SK-N-SH (cell line): ENCODE measurements around the gene BDKRB2. TPM values are rescaled to one million over a fixed set of nuclear protein-coding genes. Genes with fewer than 3 reads are reported as not detected.

Experiments used
- CTCF ChIA-PET: fragments of 300-600, 350-600 bp; formaldehyde crosslinking; extraction: SDS; loops from one replicate; lab custom pipeline; 2021; lab: Yijun Ruan, JAX
- POLR2A ChIA-PET: fragments of 350-600 bp; sonication (Branson Sonifier 250); formaldehyde crosslinking; extraction: SDS; loops from one replicate; lab custom pipeline; 2020; ENCODE audit warnings: antibody characterized with exemption, inconsistent platforms; lab: Yijun Ruan, JAX
- DNase-seq: peaks from one replicate; pipeline ENCODE4 v3.0.0; 2012
- H2AFZ ChIP-seq: fragments of 200-600 bp; sonication (generic); 2 replicates; pipeline ENCODE4 v1.8.1; 2016; ENCODE audit warnings: antibody characterized with exemption, mild to moderate bottlenecking, low read depth
- H3F3A ChIP-seq: fragments of 200-600 bp; sonication (generic); replicated peaks from 2 replicates; pipeline ENCODE3; 2016; ENCODE audit warnings: antibody characterized with exemption, mild to moderate bottlenecking; ENCODE audit not compliant: insufficient read depth
- H3K27ac ChIP-seq, 2 experiments: fragments of 200-500 bp in 1 of 2; fragments of 200-600 bp in 1 of 2; sonication (Bioruptor generic) in 1 of 2; sonication (generic), shearing (Covaris generic) in 1 of 2; 2 replicates each; pipeline versions ENCODE4 v1.5.1 to v1.6.1; 2014 to 2016; ENCODE audit warnings: low read depth in 2 of 2, inconsistent platforms in 1 of 2, low read length in 1 of 2, mild to moderate bottlenecking in 1 of 2, mixed read lengths in 1 of 2
- H3K27me3 ChIP-seq: fragments of 200-600 bp; sonication (generic), shearing (Covaris generic); 2 replicates; pipeline ENCODE4 v1.6.1; 2016; ENCODE audit warnings: mixed run types; ENCODE audit not compliant: insufficient read depth
- H3K36me3 ChIP-seq, 2 experiments: fragments of 200-500 bp in 1 of 2; fragments of 200-600 bp in 1 of 2; sonication (Bioruptor generic) in 1 of 2; sonication (generic) in 1 of 2; replicated peaks in 1 of 2; 2 replicates each; pipeline versions ENCODE3 to v1.5.1; 2014 to 2016; ENCODE audit warnings: low read length in 1 of 2, mild to moderate bottlenecking in 1 of 2; ENCODE audit not compliant: insufficient read depth in 2 of 2, control insufficient read depth in 1 of 2
- H3K4me1 ChIP-seq, 2 experiments: fragments of 200-500 bp in 1 of 2; fragments of 200-600 bp in 1 of 2; sonication (Bioruptor generic) in 1 of 2; sonication (generic), shearing (Covaris generic) in 1 of 2; 2 replicates each; pipeline versions ENCODE4 v1.5.1 to v1.6.1; 2014 to 2016; ENCODE audit warnings: low read depth in 1 of 2, low read length in 1 of 2, mixed run types in 1 of 2; ENCODE audit not compliant: insufficient read depth in 2 of 2, control insufficient read depth in 1 of 2
- H3K4me2 ChIP-seq: fragments of 200-600 bp; sonication (generic), shearing (Covaris generic); 2 replicates; pipeline ENCODE4 v1.6.1; 2017; ENCODE audit warnings: mixed run types
- H3K4me3 ChIP-seq, 2 experiments: fragments of 200-500 bp in 1 of 2; fragments of 200-600 bp in 1 of 2; sonication (Bioruptor generic) in 1 of 2; sonication (generic), shearing (Covaris generic) in 1 of 2; 2 replicates each; pipeline versions ENCODE4 v1.5.1 to v1.8.1; 2014 to 2016; ENCODE audit warnings: low read depth in 2 of 2, inconsistent platforms in 1 of 2, low read length in 1 of 2, mild to moderate bottlenecking in 1 of 2, mixed read lengths in 1 of 2, moderate library complexity in 1 of 2
- H3K79me2 ChIP-seq: fragments of 200-600 bp; sonication (generic); 2 replicates; pipeline ENCODE4 v1.8.1; 2017; ENCODE audit warnings: mild to moderate bottlenecking; ENCODE audit not compliant: insufficient read depth
- H3K9ac ChIP-seq: fragments of 200-600 bp; sonication (generic); 2 replicates; pipeline ENCODE4 v1.6.1; 2017; ENCODE audit warnings: mixed run types
- H3K9me2 ChIP-seq: fragments of 200-600 bp; sonication (generic); 2 replicates; pipeline ENCODE4 v1.6.1; 2017; ENCODE audit warnings: mixed run types
- H3K9me3 ChIP-seq: fragments of 200-600 bp; sonication (generic); 2 replicates; pipeline ENCODE4 v1.6.1; 2017; ENCODE audit warnings: mixed run types, mild to moderate bottlenecking, moderate library complexity
- H4K20me1 ChIP-seq: fragments of 200-600 bp; sonication (generic); 2 replicates; pipeline ENCODE4 v1.6.1; 2017; ENCODE audit warnings: mild to moderate bottlenecking, mixed run types; ENCODE audit not compliant: insufficient read depth
- ELF1 ChIP-seq: IDR thresholded peaks from 2 replicates; pipeline ENCODE4 v1.4.0; 2012
- EP300 ChIP-seq, 2 experiments: IDR thresholded peaks; 2 replicates each; pipeline versions ENCODE4 v1.4.0 to v1.6.1; 2012; ENCODE audit warnings: borderline replicate concordance in 1 of 2, low read depth in 1 of 2, low read length in 1 of 2
- FOXJ3 ChIP-seq: sonication (generic); formaldehyde crosslinking; IDR thresholded peaks from 2 replicates; pipeline ENCODE4 v1.5.1; 2020; ENCODE audit warnings: mild to moderate bottlenecking, missing genetic modification reagents
- FOXM1 ChIP-seq: IDR thresholded peaks from 2 replicates; pipeline ENCODE4 v1.4.0; 2012; ENCODE audit warnings: low read depth, mild to moderate bottlenecking
- GABPA ChIP-seq: IDR thresholded peaks from 2 replicates; pipeline ENCODE4 v1.4.0; 2012; ENCODE audit warnings: low read depth, mild to moderate bottlenecking
- GATA2 ChIP-seq: sonication (generic); formaldehyde crosslinking; IDR thresholded peaks from 2 replicates; pipeline ENCODE4 v1.5.0; 2020; ENCODE audit warnings: mild to moderate bottlenecking, missing genetic modification reagents
- JUND ChIP-seq: IDR thresholded peaks from 2 replicates; pipeline ENCODE4 v1.4.0; 2012
- MEF2A ChIP-seq: IDR thresholded peaks from 2 replicates; pipeline ENCODE4 v1.4.0; 2012; ENCODE audit warnings: low read depth, borderline replicate concordance
- NFIC ChIP-seq: IDR thresholded peaks from 2 replicates; pipeline ENCODE4 v1.4.0; 2012; ENCODE audit warnings: borderline replicate concordance
- NRF1 ChIP-seq: IDR thresholded peaks from 2 replicates; pipeline ENCODE4 v1.6.1; 2012; ENCODE audit warnings: low read depth, mild to moderate bottlenecking, low read length
- POLR2AphosphoS5 ChIP-seq: IDR thresholded peaks from 2 replicates; pipeline ENCODE4 v1.6.1; 2012; ENCODE audit warnings: low read depth, low read length
- RFX5 ChIP-seq: IDR thresholded peaks from 2 replicates; pipeline ENCODE4 v1.6.1; 2012; ENCODE audit warnings: mild to moderate bottlenecking, improper control_type of control experiment, low read length
- RXRA ChIP-seq: IDR thresholded peaks from 2 replicates; pipeline ENCODE4 v1.4.0; 2012; ENCODE audit warnings: low read depth, mild to moderate bottlenecking, borderline replicate concordance
- SIN3A ChIP-seq: IDR thresholded peaks from 2 replicates; pipeline ENCODE4 v1.6.1; 2012; ENCODE audit warnings: low read depth, mild to moderate bottlenecking, low read length, moderate library complexity, borderline replicate concordance
- YY1 ChIP-seq: IDR thresholded peaks from 2 replicates; pipeline ENCODE4 v1.4.0; 2012; ENCODE audit warnings: low read depth, mild to moderate bottlenecking
- WGBS: methylation state at CpG from one replicate; pipeline ENCODE4 v1.1.6; 2017; ENCODE audit warnings: low lambda C conversion rate; 5-methylcytosine and 5-hydroxymethylcytosine counted together
- polyA plus RNA-seq, 3 experiments: library from polyadenylated mRNA; depleted of rRNA; stranded (reverse); fragments of >200 nt; gene quantifications; 2 replicates each; pipeline ENCODE4 v1.2.3, GENCODE V29; 2012
- TF ChIP-seq, protein P1 (sequence below): IDR thresholded peaks from 2 replicates; pipeline ENCODE4 v1.6.1; 2012; ENCODE audit warnings: mild to moderate bottlenecking, low read depth, low read length, moderate library complexity
- TF ChIP-seq, protein P2 (sequence below): IDR thresholded peaks from 2 replicates; pipeline ENCODE4 v1.4.0; 2012; ENCODE audit warnings: low read depth, borderline replicate concordance
- TF ChIP-seq, protein P3 (sequence below): IDR thresholded peaks from 2 replicates; pipeline ENCODE4 v1.4.0; 2012; ENCODE audit warnings: low read depth

The BDKRB2 gene
- polyA plus RNA-seq, 1 of the 3 experiments (the other 2 are of a cell fraction): 4.8 TPM

DNA sequence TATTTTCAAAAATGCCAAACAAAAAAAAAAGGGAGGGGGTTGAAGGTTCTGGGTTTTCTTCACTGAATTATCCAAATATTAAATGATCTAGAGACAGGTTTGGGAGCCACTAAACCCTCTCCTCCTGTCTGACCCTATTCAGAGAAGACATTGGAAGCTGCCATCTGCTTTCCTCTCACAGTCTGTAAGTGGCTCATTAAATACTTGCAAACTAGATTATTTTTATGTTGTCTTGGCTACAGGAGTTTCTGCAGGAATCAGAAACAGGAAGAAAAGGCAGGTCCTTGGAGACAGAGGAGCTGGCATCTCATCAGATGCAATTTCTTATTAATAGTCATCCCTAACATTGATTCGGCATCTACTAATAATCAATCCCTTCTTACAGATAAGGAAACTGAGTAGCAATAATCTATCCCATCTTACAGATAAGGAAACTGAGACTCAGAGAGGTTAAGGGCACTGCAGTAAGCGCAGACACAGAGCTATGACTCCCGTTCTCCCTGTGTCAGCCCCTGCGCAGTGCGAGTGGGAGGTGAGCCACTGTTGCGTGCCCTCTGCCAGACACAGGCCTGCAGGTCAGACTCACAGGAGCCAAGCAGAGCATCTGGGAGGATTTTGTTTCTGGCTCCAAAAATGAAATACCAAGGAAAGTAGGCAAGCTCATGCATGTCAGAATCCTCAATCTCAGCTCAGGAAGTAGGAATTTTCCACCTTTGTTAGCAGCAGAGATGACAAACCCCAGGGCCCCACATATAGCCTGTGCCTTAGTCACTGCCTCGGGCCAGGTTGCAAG lies 11.0 kb downstream of the BDKRB2 start:
- WGBS: 93% methylated on average over 5 of the region's 7 CpGs
- POLR2A ChIA-PET: interaction anchor here (0.9 to 1.2 kb wide), 3 partner anchors 10 to 59 kb away, joined by 3 read pairs; no protein-coding TSS in a partner anchor

DNA sequence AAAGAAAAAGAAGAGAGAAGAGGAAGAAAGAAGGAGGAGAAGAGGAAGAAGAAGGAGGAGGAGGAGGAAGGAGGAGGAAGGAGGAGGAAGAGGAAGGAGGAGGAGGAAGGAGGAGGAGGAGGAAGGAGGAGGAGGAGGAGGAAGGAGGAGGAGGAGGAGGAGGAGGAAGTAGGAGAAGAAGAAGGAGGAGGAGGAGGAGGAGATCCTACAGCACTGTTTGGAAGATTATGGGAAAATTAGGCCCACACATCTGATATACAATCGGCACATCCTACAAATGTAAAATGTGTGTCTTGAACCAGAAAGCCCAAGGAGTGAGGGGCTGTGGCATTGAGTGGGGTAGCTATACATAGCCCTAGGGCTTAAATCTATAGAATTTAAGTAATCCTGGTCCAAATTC lies 12.0 kb downstream of the BDKRB2 start:
- Histone ChIP-seq H3K36me3 (peaks cover 0 to 5% of the 10 kb centered on the region in 2 experiments), H4K20me1 (no peaks in the 10 kb centered on the region), H3K27me3 (no peaks in the 10 kb centered on the region), H3K9me3 (peaks cover 9% of the 10 kb centered on the region), H3K9ac (no peak overlapping the region), H2AFZ (no peak overlapping the region), H3F3A (no peaks in the 10 kb centered on the region), H3K4me1 (peaks cover 0 to 20% of the 10 kb centered on the region in 2 experiments; a peak in 1 of 4 replicates), H3K27ac (no peak overlapping the region; a peak in 1 of 4 replicates), H3K4me2 (no peak overlapping the region), H3K79me2 (0 out of 2 replicates have a peak, but pooled peaks cover 2% of the 10 kb centered on the region), H3K4me3 (no peak overlapping the region), H3K9me2 (no peaks in the 10 kb centered on the region)
- TF ChIP-seq FOXJ3 (CRISPR knock-in tag): no peak
- TF ChIP-seq RXRA: no peak
- TF ChIP-seq, protein P1, sequence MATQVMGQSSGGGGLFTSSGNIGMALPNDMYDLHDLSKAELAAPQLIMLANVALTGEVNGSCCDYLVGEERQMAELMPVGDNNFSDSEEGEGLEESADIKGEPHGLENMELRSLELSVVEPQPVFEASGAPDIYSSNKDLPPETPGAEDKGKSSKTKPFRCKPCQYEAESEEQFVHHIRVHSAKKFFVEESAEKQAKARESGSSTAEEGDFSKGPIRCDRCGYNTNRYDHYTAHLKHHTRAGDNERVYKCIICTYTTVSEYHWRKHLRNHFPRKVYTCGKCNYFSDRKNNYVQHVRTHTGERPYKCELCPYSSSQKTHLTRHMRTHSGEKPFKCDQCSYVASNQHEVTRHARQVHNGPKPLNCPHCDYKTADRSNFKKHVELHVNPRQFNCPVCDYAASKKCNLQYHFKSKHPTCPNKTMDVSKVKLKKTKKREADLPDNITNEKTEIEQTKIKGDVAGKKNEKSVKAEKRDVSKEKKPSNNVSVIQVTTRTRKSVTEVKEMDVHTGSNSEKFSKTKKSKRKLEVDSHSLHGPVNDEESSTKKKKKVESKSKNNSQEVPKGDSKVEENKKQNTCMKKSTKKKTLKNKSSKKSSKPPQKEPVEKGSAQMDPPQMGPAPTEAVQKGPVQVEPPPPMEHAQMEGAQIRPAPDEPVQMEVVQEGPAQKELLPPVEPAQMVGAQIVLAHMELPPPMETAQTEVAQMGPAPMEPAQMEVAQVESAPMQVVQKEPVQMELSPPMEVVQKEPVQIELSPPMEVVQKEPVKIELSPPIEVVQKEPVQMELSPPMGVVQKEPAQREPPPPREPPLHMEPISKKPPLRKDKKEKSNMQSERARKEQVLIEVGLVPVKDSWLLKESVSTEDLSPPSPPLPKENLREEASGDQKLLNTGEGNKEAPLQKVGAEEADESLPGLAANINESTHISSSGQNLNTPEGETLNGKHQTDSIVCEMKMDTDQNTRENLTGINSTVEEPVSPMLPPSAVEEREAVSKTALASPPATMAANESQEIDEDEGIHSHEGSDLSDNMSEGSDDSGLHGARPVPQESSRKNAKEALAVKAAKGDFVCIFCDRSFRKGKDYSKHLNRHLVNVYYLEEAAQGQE: no peak
- TF ChIP-seq, protein P2, sequence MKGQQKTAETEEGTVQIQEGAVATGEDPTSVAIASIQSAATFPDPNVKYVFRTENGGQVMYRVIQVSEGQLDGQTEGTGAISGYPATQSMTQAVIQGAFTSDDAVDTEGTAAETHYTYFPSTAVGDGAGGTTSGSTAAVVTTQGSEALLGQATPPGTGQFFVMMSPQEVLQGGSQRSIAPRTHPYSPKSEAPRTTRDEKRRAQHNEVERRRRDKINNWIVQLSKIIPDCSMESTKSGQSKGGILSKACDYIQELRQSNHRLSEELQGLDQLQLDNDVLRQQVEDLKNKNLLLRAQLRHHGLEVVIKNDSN: no peak
- TF ChIP-seq GATA2 (CRISPR knock-in tag): no peak
- DNase-seq: no peak
- POLR2A ChIA-PET: interaction anchor here (0.9 to 1.2 kb wide), 2 partner anchors 16 to 58 kb away, joined by 3 read pairs; no protein-coding TSS in a partner anchor
- whole genome bisulfite sequencing: 88% methylated on average over 1 of the region's 1 CpG
- CTCF ChIA-PET: interaction anchor here (1.2 to 3.9 kb wide), 5 partner anchors 59 to 118 kb away, joined by 3 to 19 read pairs (median 4); no protein-coding TSS in a partner anchor

More for the DNA sequence above, 11.0 kb downstream of the BDKRB2 start:
- H3K4me2 ChIP-seq: no peak overlapping the region
- H3K9ac ChIP-seq: no peak overlapping the region
- H3F3A ChIP-seq: no peaks in the 10 kb centered on the region
- no peaks in the 10 kb centered on the region for H4K20me1 ChIP-seq
- no peak overlapping the region for H2AFZ ChIP-seq
- peaks cover 0 to 7% of the 10 kb centered on the region in 2 experiments for H3K36me3 ChIP-seq
- CTCF ChIA-PET: interaction anchor here (0.8 to 3.9 kb wide), 8 partner anchors 9 to 208 kb away, joined by 3 to 19 read pairs (median 4); no protein-coding TSS in a partner anchor
- no peaks in the 10 kb centered on the region for H3K9me2 ChIP-seq
- DNase-seq: no peak
- H3K4me1 ChIP-seq: peaks cover 0 to 20% of the 10 kb centered on the region in 2 experiments; a peak in 1 of 4 replicates
- H3K27me3 ChIP-seq: no peaks in the 10 kb centered on the region
- peaks cover 14% of the 10 kb centered on the region for H3K9me3 ChIP-seq
- peak overlapping the region in 1 of 2 experiments; percentile 51; a peak in 2 of 4 replicates for H3K27ac ChIP-seq
- no peak for TF ChIP-seq FOXM1
- TF ChIP-seq JUND: no peak
- no peak for TF ChIP-seq ELF1
- TF ChIP-seq RFX5: no peak
- TF ChIP-seq NFIC: no peak
- no peak for TF ChIP-seq NRF1
- no peak for TF ChIP-seq MEF2A
- TF ChIP-seq GABPA: no peak
- no peak for TF ChIP-seq GATA2 (CRISPR knock-in tag)
- TF ChIP-seq YY1: no peak
- TF ChIP-seq EP300 (IDR thresholded peaks at IDR 0.05; ENCODE audit: borderline replicate concordance in 1 of 2, low read depth in 1 of 2, low read length in 1 of 2): no peak
- no peak for TF ChIP-seq FOXJ3 (CRISPR knock-in tag)
- TF ChIP-seq, protein P3, sequence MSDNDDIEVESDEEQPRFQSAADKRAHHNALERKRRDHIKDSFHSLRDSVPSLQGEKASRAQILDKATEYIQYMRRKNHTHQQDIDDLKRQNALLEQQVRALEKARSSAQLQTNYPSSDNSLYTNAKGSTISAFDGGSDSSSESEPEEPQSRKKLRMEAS: no peak
- TF ChIP-seq SIN3A: no peak
- TF ChIP-seq, protein P1: no peak
- no peak for TF ChIP-seq POLR2AphosphoS5
- no peak overlapping the region for H3K4me3 ChIP-seq
- H3K79me2 ChIP-seq: 0 out of 2 replicates have a peak, but pooled peaks cover 2% of the 10 kb centered on the region
